ENCODE measurements around the gene CFAP126. TPM values are rescaled to one million over a fixed set of nuclear protein-coding genes. Genes with fewer than 3 reads are reported as not detected.

CFAP126 gene
- total RNA-seq, 1 donor from 2014 or later: not detected

Small RNA genes within 50 kb of the gene (small RNA-seq; reads per million reads assigned to genes)
- not detected for gene AL592295.2
- not detected for gene RNU6-481P

Other genes starting within 250 kb of the CFAP126 start
- 57.6 and 74.1 TPM in 2 replicates for gene PFDN2, start 249.8 kb downstream of the CFAP126 start, total RNA-seq (ENCODE audit: low replicate concordance)
- 39.5 and 46.3 TPM in 2 replicates for gene NIT1, start 249.8 kb downstream of the CFAP126 start, total RNA-seq (ENCODE audit: low replicate concordance)
- 29.7 and 34.8 TPM in 2 replicates for gene DEDD, start 235.2 kb downstream of the CFAP126 start, total RNA-seq (ENCODE audit: low replicate concordance)
- 114 and 133 TPM in 2 replicates for gene UFC1, start 213.9 kb downstream of the CFAP126 start, total RNA-seq (ENCODE audit: low replicate concordance)
- gene USP21, start 208.4 kb downstream of the CFAP126 start, total RNA-seq (ENCODE audit: low replicate concordance): 6.7 and 19.0 TPM in 2 replicates
- 18.3 and 42.4 TPM in 2 replicates for gene PPOX, start 201.4 kb downstream of the CFAP126 start, total RNA-seq (ENCODE audit: low replicate concordance)
- 9.5 and 36.5 TPM in 2 replicates for gene B4GALT3, start 190.4 kb downstream of the CFAP126 start, total RNA-seq (ENCODE audit: low replicate concordance)
- gene ADAMTS4, start 168.8 kb downstream of the CFAP126 start, total RNA-seq (ENCODE audit: low replicate concordance): 1.3 and 5.4 TPM in 2 replicates
- gene NDUFS2, start 165.5 kb downstream of the CFAP126 start, total RNA-seq (ENCODE audit: low replicate concordance): 105 and 107 TPM in 2 replicates
- gene FCER1G, start 152.6 kb downstream of the CFAP126 start, total RNA-seq (ENCODE audit: low replicate concordance): 0.34 TPM in 1 of 2 replicates, not detected in the other
- not detected in 2 replicates for gene APOA2, start 144.2 kb downstream of the CFAP126 start, total RNA-seq (ENCODE audit: low replicate concordance)
- gene TOMM40L, start 141.8 kb downstream of the CFAP126 start, total RNA-seq (ENCODE audit: low replicate concordance): 7.2 and 9.8 TPM in 2 replicates
- not detected in 2 replicates for gene NR1I3, start 129.7 kb downstream of the CFAP126 start, total RNA-seq (ENCODE audit: low replicate concordance)
- gene PCP4L1, start 109.1 kb downstream of the CFAP126 start, total RNA-seq (ENCODE audit: low replicate concordance): 0.46 and 0.69 TPM in 2 replicates
- 1.1 and 2.0 TPM in 2 replicates for gene MPZ, start 57.9 kb downstream of the CFAP126 start, total RNA-seq (ENCODE audit: low replicate concordance)
- gene SDHC, start 53.5 kb downstream of the CFAP126 start, total RNA-seq (ENCODE audit: low replicate concordance): 61.2 and 95.7 TPM in 2 replicates
- gene FCGR2A, start 137.6 kb upstream of the CFAP126 start, total RNA-seq (ENCODE audit: low replicate concordance): 0.53 TPM in 1 of 2 replicates, not detected in the other
- gene HSPA6, start 156.7 kb upstream of the CFAP126 start, total RNA-seq (ENCODE audit: low replicate concordance): 0.09 TPM in 1 of 2 replicates, not detected in the other
- not detected in 2 replicates for gene FCGR3A, start 181.9 kb upstream of the CFAP126 start, total RNA-seq (ENCODE audit: low replicate concordance)

All from neural progenitor cell (in vitro differentiated cells).